ENCODE results near the gene PDHX.

Gene PDHX

DNA sequence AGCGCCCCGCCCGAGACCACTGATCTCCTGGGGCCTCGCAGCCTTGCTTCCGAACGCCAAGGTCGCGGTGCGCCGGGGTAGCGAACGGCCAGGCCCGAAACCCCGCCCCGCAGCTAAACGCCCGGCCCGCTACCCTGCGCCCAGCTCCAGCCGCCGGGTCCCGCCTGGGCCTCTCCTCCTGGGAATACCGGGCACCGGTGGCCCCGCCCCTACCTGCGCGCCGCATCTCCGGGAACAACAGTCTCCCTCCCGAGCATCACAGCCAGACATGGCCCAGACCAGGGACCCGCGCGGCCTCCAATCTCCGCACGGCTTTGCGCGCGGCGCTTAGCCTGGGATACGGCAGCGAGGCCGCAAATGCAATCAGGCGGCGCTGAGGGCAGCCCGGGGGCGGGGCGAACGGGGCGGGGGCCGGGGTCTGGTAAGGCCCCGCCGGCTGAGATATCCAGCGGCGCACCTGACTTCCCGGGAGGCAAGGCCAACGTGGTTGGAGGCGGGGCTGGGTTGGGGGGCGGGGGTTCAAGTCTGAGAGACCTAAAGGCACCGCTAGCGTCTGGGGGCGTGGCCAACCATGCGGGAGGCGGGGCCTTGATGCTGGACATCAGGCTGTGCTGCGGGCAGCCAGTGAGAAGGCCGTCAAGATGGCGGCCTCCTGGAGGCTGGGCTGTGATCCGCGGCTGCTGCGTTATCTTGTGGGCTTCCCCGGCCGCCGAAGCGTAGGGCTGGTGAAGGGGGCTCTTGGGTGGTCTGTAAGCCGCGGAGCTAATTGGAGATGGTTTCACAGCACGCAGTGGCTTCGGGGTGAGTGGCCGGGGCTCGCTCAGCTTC is at the start of gene PDHX, which contains the start of gene APIP:
Gene PDHX (plus strand): TSS at position 604 of the 828 bp plus-strand sequence. CDS start 38 bp downstream, at position 642.
Gene APIP (minus strand): TSS at position 365 of the 828 bp plus-strand sequence. CDS start 95 bp downstream, at position 270.
- TF ChIP-seq, protein P1, sequence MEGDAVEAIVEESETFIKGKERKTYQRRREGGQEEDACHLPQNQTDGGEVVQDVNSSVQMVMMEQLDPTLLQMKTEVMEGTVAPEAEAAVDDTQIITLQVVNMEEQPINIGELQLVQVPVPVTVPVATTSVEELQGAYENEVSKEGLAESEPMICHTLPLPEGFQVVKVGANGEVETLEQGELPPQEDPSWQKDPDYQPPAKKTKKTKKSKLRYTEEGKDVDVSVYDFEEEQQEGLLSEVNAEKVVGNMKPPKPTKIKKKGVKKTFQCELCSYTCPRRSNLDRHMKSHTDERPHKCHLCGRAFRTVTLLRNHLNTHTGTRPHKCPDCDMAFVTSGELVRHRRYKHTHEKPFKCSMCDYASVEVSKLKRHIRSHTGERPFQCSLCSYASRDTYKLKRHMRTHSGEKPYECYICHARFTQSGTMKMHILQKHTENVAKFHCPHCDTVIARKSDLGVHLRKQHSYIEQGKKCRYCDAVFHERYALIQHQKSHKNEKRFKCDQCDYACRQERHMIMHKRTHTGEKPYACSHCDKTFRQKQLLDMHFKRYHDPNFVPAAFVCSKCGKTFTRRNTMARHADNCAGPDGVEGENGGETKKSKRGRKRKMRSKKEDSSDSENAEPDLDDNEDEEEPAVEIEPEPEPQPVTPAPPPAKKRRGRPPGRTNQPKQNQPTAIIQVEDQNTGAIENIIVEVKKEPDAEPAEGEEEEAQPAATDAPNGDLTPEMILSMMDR (IDR thresholded peaks at IDR 0.05): no peak

DNA sequence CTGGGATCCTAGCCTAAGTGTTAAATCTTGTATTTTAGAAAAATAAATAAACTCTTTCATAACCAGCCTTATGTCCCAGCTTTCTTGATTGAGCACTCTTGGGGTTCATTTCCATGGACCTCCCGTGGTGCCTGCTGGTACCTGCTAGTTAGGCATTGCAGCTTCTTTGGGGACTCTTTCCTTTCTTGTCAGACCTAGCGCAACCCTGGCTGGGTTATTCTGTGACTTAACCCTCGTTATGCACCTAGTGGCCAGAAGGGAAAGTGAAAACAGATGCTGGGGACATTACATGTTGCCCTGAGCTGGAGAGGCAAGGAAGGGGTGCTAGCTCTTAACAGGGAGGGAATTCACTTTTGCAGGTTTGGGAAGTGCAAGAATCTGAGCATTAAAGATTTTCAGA is 47.0 kb upstream of the PDHX start:
- TF ChIP-seq, protein P1 (IDR thresholded peaks at IDR 0.05): no peak

DNA sequence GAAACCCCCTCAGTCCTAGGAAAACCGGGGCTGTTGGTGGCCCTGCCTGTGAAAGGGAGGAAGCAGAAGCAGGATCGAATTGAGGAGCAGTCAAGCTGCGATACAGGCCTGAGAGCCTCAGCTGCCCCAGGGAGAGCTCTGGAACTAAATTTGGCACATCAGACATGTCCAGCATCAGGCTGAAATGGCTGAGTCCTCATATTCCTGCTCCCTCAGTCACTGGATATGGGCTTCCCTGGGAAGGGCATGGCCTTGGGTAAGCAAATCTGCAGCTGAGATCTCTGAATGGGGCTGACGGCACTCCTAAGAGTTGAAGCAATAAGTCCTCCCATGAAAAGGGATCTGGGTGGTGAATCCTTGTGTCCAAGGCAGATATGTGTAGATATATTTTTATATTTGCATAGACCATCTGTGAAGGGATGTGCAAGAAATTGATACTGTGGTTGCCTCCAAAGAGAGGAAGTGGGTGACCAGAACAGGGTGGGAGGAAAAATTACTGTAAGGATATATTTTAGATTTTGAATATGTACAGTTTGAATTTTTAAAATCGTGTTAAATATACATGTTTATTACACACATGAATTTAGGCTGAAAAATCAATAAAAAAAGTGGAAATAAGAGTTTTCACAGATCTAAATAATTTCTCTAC is 45.7 kb upstream of the PDHX start:
- TF ChIP-seq, protein P1 (IDR thresholded peaks at IDR 0.05): no peak

DNA sequence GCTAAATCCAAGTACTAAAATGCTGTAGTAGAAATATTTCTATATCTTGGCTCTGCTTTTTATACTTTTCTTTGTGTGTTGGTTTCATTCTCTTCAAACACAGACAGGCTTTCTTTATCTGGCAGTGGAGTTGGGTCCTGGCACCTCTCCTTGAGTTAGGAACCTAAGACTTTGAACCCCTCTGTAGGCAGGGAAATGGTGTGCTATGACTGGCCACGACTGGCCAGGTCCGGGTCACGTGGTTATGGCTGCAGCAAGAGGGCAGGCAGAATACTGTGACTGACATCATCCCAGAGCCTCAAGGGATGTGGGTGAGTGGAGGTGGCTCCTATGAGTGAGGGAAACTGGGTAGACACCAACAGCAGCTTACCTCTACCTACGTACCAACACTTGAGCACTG is 42.2 kb upstream of the PDHX start:
- TF ChIP-seq, protein P1 (IDR thresholded peaks at IDR 0.05): no peak

DNA sequence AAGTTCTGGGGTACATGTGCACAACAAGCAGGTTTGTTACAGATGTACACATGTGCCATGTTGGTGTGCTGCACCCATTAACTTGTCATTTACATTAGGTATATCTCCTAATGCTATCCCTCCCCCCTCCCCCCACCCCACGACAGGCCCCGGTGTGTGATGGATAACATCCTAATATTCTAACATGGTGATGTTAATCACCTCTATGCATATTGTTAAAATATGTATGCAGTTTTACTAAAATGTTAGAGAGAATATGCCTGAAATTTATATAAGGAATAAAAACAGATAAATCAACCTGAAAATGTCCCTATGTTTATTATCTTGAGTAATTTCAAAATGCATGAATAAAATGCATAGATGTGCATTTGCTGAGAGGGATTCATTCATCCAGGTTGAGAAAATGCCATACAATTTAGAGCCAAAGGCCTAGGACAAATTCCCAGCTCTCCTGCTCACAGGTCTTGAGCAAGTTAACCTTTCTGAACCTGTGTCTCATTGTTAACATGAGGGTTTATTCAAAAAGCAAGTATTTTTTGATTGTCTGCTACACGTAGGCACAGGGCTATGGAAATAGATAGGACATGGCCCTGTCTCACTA is 38.9 kb upstream of the PDHX start:
- TF ChIP-seq, protein P1 (IDR thresholded peaks at IDR 0.05): no peak

DNA sequence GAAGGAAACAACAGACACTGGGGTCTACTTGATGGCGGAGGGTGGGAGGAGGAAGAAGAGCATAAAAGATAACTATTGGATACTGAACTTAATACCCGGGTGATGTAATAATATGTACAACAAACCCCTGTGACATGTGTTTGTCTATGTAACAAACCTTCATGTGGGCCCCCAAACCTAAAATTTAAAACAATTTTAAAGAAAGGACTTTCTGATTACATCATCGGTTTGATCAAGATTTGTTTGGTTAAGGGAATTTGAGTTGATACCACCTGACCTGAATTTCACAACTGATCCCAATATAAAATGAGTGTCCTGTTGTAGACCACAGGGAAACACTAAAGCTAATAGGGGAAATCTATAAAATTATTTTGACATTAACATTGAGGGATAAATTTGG is 34.5 kb upstream of the PDHX start:
- TF ChIP-seq, protein P1 (IDR thresholded peaks at IDR 0.05): no peak

DNA sequence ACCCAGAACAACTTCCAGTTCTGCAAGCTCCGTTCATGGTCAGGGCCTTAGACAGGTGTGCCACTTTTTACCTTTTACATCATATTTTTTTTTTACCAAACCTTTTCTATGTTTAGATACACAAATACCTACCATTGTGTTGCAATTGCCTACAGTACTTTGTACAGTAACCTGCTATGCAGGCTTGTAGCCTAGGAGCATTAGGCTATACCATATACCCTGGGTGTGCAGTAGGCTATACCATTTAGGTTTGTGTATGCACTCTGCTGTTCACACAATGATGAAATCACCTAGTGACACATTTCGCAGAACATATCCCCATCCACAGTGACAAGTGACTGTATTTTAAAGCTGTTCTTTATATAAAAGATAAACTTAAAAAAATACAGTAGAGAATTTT is 29.8 kb upstream of the PDHX start:
- TF ChIP-seq, protein P1 (IDR thresholded peaks at IDR 0.05): no peak

Measured in LNCAP (cell line).